Testis (tissue), 3 donors: ENCODE data around the gene TGFBR3. TPM values are rescaled to one million over a fixed set of nuclear protein-coding genes. Genes with fewer than 3 reads are reported as not detected.

Experiments used
- DNase-seq: peaks from one replicate; pipeline ENCODE4 v3.0.0-alpha.2; 2019
- H3K27ac ChIP-seq, 2 donors: fragments of 200-600 bp; sonication (generic); one replicate each; pipeline ENCODE4 v1.5.1; 2019
- H3K27me3 ChIP-seq: fragments of 200-600 bp; sonication (generic); one replicate; pipeline ENCODE4 v1.5.1; 2019
- H3K36me3 ChIP-seq: fragments of 200-600 bp; sonication (generic); one replicate; pipeline ENCODE4 v1.5.1; 2017; ENCODE audit warnings: low read depth; ENCODE audit errors: missing control alignments
- H3K4me1 ChIP-seq: fragments of 200-600 bp; sonication (generic); one replicate; pipeline ENCODE4 v1.5.1; 2019
- H3K4me3 ChIP-seq, 2 donors: fragments of 200-600 bp; sonication (generic); one replicate each; pipeline ENCODE4 v1.5.1; 2017 to 2019
- H3K9me3 ChIP-seq: fragments of 200-600 bp; sonication (generic); one replicate; pipeline ENCODE4 v1.5.1; 2017
- CTCF ChIP-seq, 3 experiments: fragments of 450-650 bp in 2 of 3; fragments of 200-600 bp in 1 of 3; sonication (generic) in 1 of 3; IDR thresholded peaks; one replicate each; pipeline ENCODE4 v1.5.1; 2016 to 2019; ENCODE audit warnings: antibody characterized with exemption in 3 of 3, mild to moderate bottlenecking in 2 of 3, moderate library complexity in 1 of 3
- POLR2A ChIP-seq: fragments of 450-650 bp; IDR thresholded peaks from one replicate; pipeline ENCODE4 v1.6.1; 2017; ENCODE audit warnings: antibody characterized with exemption, mild to moderate bottlenecking, moderate library complexity
- WGBS, 2 donors: methylation state at CpG; one replicate each; pipeline ENCODE4 v1.1.5; 2018; 5-methylcytosine and 5-hydroxymethylcytosine counted together
- intact Hi-C: fragments of 100-400 bp; cut with DNase I; formaldehyde crosslinking; loops from one replicate; pipeline ENCODE4 v1.15.1; 2023; ENCODE audit warnings: low total_unique reads
- polyA plus RNA-seq: library from polyadenylated mRNA; stranded (reverse); fragments of 350-450 nt; fragmentation: Illumina TruSeq; extraction: RNeasy Lipid Tissue Mini Kit (QIAGEN cat#74804); gene quantifications from one replicate; pipeline ENCODE4 v1.2.3, GENCODE V29; 2014; ENCODE audit warnings: low read depth, low replicate concordance; ENCODE audit not compliant: insufficient read depth
- total RNA-seq, 2 donors: library from RNA; depleted of rRNA; stranded (reverse); fragments of >200 nt; gene quantifications; one replicate each; pipeline ENCODE4 v1.2.3, GENCODE V29; 2016

The TGFBR3 gene
- total and polyA plus RNA-seq, 3 donors from 2014 or later: 24.0 to 37.2 (median 34.7) TPM

- H3K36me3 ChIP-seq: no peaks in the 10 kb centered on the region
- no peaks in the 10 kb centered on the region for H3K9me3 ChIP-seq
- H3K27ac ChIP-seq: no peak overlapping the region
- peaks cover 13% of the 10 kb centered on the region for H3K4me1 ChIP-seq
- DNase-seq: no peak
- H3K4me3 ChIP-seq: no peak overlapping the region
- no peak for TF ChIP-seq CTCF (IDR thresholded peaks at IDR 0.05)
- no peak for TF ChIP-seq POLR2A
- no peaks in the 10 kb centered on the region for H3K27me3 ChIP-seq
- intact Hi-C loops: no loop called here
- WGBS, 2 donors: 83% methylated on average over 9 of the region's 9 CpGs
These were observed 57.2 kb downstream of the TGFBR3 start for GRCh38 chr1:91828583-91829281.

GRCh38 chr1:91827459-91828321 is 58.3 kb downstream of the TGFBR3 start:
- H3K36me3 ChIP-seq: no peaks in the 10 kb centered on the region

GRCh38 chr1:91827087-91827458 is 58.9 kb downstream of the TGFBR3 start:
- intact Hi-C loops: no loop called here
- Histone ChIP-seq H3K27me3 (no peaks in the 10 kb centered on the region), H3K9me3 (no peaks in the 10 kb centered on the region), H3K4me1 (peaks cover 13% of the 10 kb centered on the region), H3K4me3 (no peak overlapping the region), H3K27ac (no peak overlapping the region), H3K36me3 (no peaks in the 10 kb centered on the region)
- no peak for DNase-seq
- WGBS, 2 donors: 93 to 97% methylated on average over 9 of the region's 9 CpGs
- TF ChIP-seq CTCF (IDR thresholded peaks at IDR 0.05) (no peak), POLR2A (no peak)

More at GRCh38 chr1:91827459-91828321, 58.3 kb downstream of the TGFBR3 start:
- no peak for DNase-seq
- intact Hi-C loops: no loop called here
- TF ChIP-seq POLR2A (no peak), CTCF (IDR thresholded peaks at IDR 0.05) (no peak)
- Histone ChIP-seq H3K4me1 (peaks cover 13% of the 10 kb centered on the region), H3K27me3 (no peaks in the 10 kb centered on the region), H3K9me3 (no peaks in the 10 kb centered on the region), H3K27ac (no peak overlapping the region), H3K4me3 (no peak overlapping the region)
- 66 to 82% methylated on average over 12 of the region's 12 CpGs for WGBS, 2 donors

GRCh38 chr1:91826649-91827048 is 59.3 kb downstream of the TGFBR3 start:
- TF ChIP-seq POLR2A (no peak), CTCF (IDR thresholded peaks at IDR 0.05) (no peak)
- Histone ChIP-seq H3K4me1 (peaks cover 13% of the 10 kb centered on the region), H3K36me3 (no peaks in the 10 kb centered on the region), H3K4me3 (no peak overlapping the region), H3K27me3 (no peaks in the 10 kb centered on the region), H3K27ac (no peak overlapping the region), H3K9me3 (no peaks in the 10 kb centered on the region)
- WGBS, 2 donors: 97 to 98% methylated on average over 5 of the region's 5 CpGs
- DNase-seq: no peak
- intact Hi-C loops: no loop called here
